Tibial nerve (tissue), 4 donors: ENCODE measurements around the gene HIGD1B.

Experiments
- CTCF ChIP-seq, 5 experiments: fragments of 200-600 bp in 3 of 5; fragments of 450-650 bp in 2 of 5; sonication (generic) in 3 of 5; IDR thresholded peaks; one replicate each; pipeline ENCODE4 v1.5.1; 2016 to 2019; ENCODE audit warnings: antibody characterized with exemption in 5 of 5, mild to moderate bottlenecking in 3 of 5, moderate library complexity in 2 of 5
- EP300 ChIP-seq, 2 donors: sonication (generic); formaldehyde crosslinking; IDR thresholded peaks; one replicate each; pipeline ENCODE4 v1.6.1; 2017; ENCODE audit warnings: antibody characterized with exemption in 2 of 2, mild to moderate bottlenecking in 1 of 2

- no peak for TF ChIP-seq CTCF (IDR thresholded peaks at IDR 0.05)
- TF ChIP-seq EP300 (IDR thresholded peaks at IDR 0.05), result no peak
Observed at GRCh38 chr17:44850612-44851011, 2.9 kb downstream of the HIGD1B start.
